ENCODE results near the gene TNS1. TPM values are rescaled to one million over a fixed set of nuclear protein-coding genes. Genes with fewer than 3 reads are reported as not detected.

TNS1 gene
- total RNA-seq, 1 experiment from 2014 or later: 3.4 TPM

- H3K9me3 Mint-ChIP-seq: peaks cover 8 to 10% of the 10 kb centered on the region in 2 experiments; a peak in 4 of 5 replicates
- 0 out of 4 replicates have a peak, but pooled peaks cover 0 to 5% of the 10 kb centered on the region in 2 experiments for H3K4me1 Mint-ChIP-seq
- H3K18ac ChIP-seq (ENCODE audit: insufficient read length, low read depth, low read length): no peak overlapping the region
- H3K27me3 ChIP-seq (ENCODE audit: insufficient read depth, low read length): no peaks in the 10 kb centered on the region
- TF ChIP-seq CTCF (conservative IDR thresholded peaks at IDR 0.05): no peak
- no peak overlapping the region for H3K23ac ChIP-seq (ENCODE audit: insufficient read length, low read depth, low read length)
- no peak overlapping the region for H3K27ac Mint-ChIP-seq
- no peak overlapping the region for H4K91ac ChIP-seq (ENCODE audit: insufficient read length, low read depth, low read length)
- no peak overlapping the region for H2BK20ac ChIP-seq (ENCODE audit: low read depth, low read length, poor library complexity, severe bottlenecking)
- H3K79me1 ChIP-seq (ENCODE audit: insufficient read depth, low read depth, low read length, poor library complexity, severe bottlenecking): no peaks in the 10 kb centered on the region
- no peak overlapping the region for H3K4me2 ChIP-seq (ENCODE audit: insufficient read depth, insufficient read length, low read length)
- H3K9ac ChIP-seq (ENCODE audit: extremely low read depth, insufficient read length, low read length): no peak overlapping the region
- no peak overlapping the region for H2AK5ac ChIP-seq (ENCODE audit: insufficient read length, low read length)
- WGBS (ENCODE audit: extremely low coverage, insufficient read length, low lambda C conversion rate): no CpG with 5 or more reads among the region's 2 CpGs
- no peak overlapping the region for H2BK12ac ChIP-seq (ENCODE audit: insufficient read length, low read depth, low read length)
- no peaks in the 10 kb centered on the region for H3K79me2 ChIP-seq (ENCODE audit: insufficient read depth, low read length)
- H4K8ac ChIP-seq (replicated peaks; ENCODE audit: insufficient read length, low read depth, low read length): no peak overlapping the region
- no peak overlapping the region for H3K14ac ChIP-seq (ENCODE audit: insufficient read depth, low read length)
- no peaks in the 10 kb centered on the region; a peak in 1 of 7 replicates for H3K36me3 Mint-ChIP-seq (ENCODE audit: insufficient read depth in 1 of 3, low read depth in 3 of 3)
- no peak overlapping the region for H3K4ac ChIP-seq (ENCODE audit: low read depth, low read length)
- no peak overlapping the region for H2BK120ac ChIP-seq (ENCODE audit: low read depth, low read length, poor library complexity, severe bottlenecking)
- no peak overlapping the region for H2BK5ac ChIP-seq (ENCODE audit: insufficient read length, low read length)
- no peak overlapping the region for H3K4me3 Mint-ChIP-seq
- no peak overlapping the region for H3K27ac ChIP-seq (ENCODE audit: insufficient read length, low read depth, low read length)
- H4K5ac ChIP-seq (ENCODE audit: insufficient read length, low read depth, low read length): no peak overlapping the region
- H3K9me3 ChIP-seq (ENCODE audit: control insufficient read depth, low read depth, low read length): no peaks in the 10 kb centered on the region
- no peak for DNase-seq
- H3K4me1 ChIP-seq (ENCODE audit: insufficient read depth, low read length): peaks cover 2% of the 10 kb centered on the region; the same call in 1 of the 2 replicates
- H3K27me3 Mint-ChIP-seq (ENCODE audit: low read depth): peaks cover 50% of the 10 kb centered on the region
- no peaks in the 10 kb centered on the region for H3K23me2 ChIP-seq (ENCODE audit: insufficient read length, low read depth, low read length, poor library complexity, severe bottlenecking)
- no peak overlapping the region for H3K56ac ChIP-seq (ENCODE audit: insufficient read length, low read depth, low read length)
- H4K20me1 ChIP-seq (ENCODE audit: control insufficient read depth, insufficient read depth, insufficient read length): no peaks in the 10 kb centered on the region
- no peak overlapping the region for H2BK15ac ChIP-seq (ENCODE audit: low read depth, low read length)
- H2AFZ ChIP-seq (ENCODE audit: low read length): no peak overlapping the region
- no peak overlapping the region for H3T11ph ChIP-seq (ENCODE audit: low read length)
These were observed 38.1 kb upstream of the TNS1 start for GRCh38 chr2:218040883-218041282.
